Measurements from ENCODE around the gene LAMB1.

The LAMB1 gene

DNA sequence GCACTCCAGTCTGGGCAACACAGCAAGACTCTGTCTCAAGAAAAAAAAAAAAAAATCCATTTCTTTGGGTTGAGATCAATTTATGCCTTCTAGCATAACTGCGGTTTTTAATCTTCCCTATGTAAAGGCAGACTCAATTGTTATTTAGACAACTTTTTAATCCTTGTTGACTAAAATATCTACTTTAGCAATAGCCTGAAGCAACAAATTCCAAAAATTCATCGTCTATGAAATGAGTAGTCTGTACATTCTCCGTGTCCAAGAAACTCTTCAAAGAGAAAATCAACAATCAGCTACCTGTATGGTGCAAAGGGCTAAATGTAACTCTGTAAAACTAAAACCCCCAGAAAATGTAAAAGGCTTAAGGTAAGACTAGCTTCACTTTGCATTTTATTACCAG is 22.8 kb downstream of the LAMB1 start:
- no peak for DNase-seq (ENCODE audit: low read depth, low spot score)
- H3K4me3 ChIP-seq (ENCODE audit: low read length): no peak overlapping the region

DNA sequence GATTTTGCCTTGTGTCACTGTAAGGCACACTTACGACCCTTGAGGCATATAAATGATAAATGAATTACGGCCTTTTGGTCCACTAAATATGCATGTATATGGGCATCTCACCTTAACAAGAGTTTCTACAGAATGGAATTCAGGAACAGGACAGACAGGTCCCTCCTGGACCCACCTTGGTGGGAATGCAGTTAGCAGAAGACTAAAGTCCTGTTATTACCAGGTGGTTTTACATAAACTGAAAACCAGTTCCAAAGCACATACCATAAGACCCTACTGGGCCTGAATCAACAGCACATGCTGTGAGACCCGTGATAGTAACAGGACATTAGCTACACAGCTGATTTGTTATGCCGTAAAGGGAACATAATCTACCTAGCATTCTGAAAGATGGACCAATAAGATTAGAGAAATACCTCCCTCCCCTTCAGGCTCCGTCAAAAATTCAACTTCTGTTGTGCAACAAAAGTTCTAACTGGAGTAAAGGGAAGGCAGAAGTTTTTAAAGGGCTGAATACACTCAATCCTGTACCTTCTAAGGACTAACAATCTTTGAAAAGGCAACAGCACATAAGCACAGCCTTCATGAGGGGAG is 24.0 kb downstream of the LAMB1 start:
- DNase-seq (ENCODE audit: low read depth, low spot score): no peak

DNA sequence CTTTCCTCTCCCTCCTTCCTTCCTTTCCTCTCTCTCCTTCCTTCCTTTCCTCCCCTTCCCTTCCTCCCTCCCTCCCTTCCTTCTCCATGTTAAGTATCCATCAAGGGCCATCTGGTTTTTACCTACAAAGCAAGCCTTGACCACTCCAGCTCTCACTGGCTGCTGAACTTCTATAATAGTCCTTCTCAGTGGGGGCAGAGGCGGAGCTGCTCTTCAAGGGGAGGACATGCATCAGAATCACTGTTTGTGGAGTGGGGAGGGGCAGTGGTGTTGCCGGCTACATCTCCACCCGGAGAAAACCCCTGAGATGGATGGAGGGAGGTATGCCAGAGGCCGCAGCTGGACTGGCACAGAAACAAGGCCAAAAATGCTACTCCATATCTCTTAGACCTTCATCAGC is 25.9 kb downstream of the LAMB1 start:
- no peak for DNase-seq (ENCODE audit: low read depth, low spot score)
- no peak overlapping the region for H3K4me3 ChIP-seq (ENCODE audit: low read length)

More for the DNA sequence above, 24.0 kb downstream of the LAMB1 start:
- no peak overlapping the region for H3K4me3 ChIP-seq (ENCODE audit: low read length)

GRCh38 chr7:107976620-107977019 is 26.3 kb downstream of the LAMB1 start:
- H3K4me3 ChIP-seq (ENCODE audit: low read length): no peak overlapping the region
- DNase-seq (ENCODE audit: low read depth, low spot score): no peak

- DNase-seq (ENCODE audit: low read depth, low spot score): no peak
- no peak overlapping the region for H3K4me3 ChIP-seq (ENCODE audit: low read length)
Measured at GRCh38 chr7:107975394-107976013, 27.5 kb downstream of the LAMB1 start.

- DNase-seq (ENCODE audit: low read depth, low spot score): no peak
Measured at GRCh38 chr7:107973861-107974260, 29.1 kb downstream of the LAMB1 start.

GRCh38 chr7:107972941-107973376 is 30.0 kb downstream of the LAMB1 start:
- no peak for DNase-seq (ENCODE audit: low read depth, low spot score)
- no peak overlapping the region for H3K4me3 ChIP-seq (ENCODE audit: low read length)

More at GRCh38 chr7:107973861-107974260, 29.1 kb downstream of the LAMB1 start:
- H3K4me3 ChIP-seq (ENCODE audit: low read length): no peak overlapping the region

GRCh38 chr7:107972075-107972482 is 30.9 kb downstream of the LAMB1 start:
- no peak for DNase-seq (ENCODE audit: low read depth, low spot score)

DNA sequence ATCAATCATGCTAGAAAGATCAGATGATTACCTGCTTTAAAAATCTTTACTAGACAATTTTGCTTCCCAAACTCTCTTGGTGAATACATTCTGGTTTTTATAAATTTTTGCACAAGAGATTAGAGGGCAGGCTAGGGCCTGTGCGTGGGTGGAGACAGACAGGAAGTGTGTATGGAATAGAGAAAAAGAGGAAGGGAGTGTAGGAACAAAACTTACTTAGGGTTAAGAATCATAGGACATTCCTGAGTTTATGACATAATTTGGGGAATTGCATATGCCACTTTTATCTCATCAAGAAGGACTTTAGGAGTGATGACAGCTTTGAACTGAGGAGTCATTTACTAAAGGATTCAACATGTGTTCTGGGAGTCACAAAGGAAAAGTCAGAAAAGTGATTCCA is 31.3 kb downstream of the LAMB1 start:
- DNase-seq (ENCODE audit: low read depth, low spot score): no peak

More at GRCh38 chr7:107972075-107972482, 30.9 kb downstream of the LAMB1 start:
- H3K4me3 ChIP-seq (ENCODE audit: low read length): no peak overlapping the region

GRCh38 chr7:107971100-107971499 is 31.9 kb downstream of the LAMB1 start:
- no peak for DNase-seq (ENCODE audit: low read depth, low spot score)
- H3K4me3 ChIP-seq (ENCODE audit: low read length): no peak overlapping the region

More for the DNA sequence above, 31.3 kb downstream of the LAMB1 start:
- H3K4me3 ChIP-seq (ENCODE audit: low read length): no peak overlapping the region

GRCh38 chr7:107969856-107970255 is 33.1 kb downstream of the LAMB1 start:
- H3K4me3 ChIP-seq (ENCODE audit: low read length): no peak overlapping the region
- DNase-seq (ENCODE audit: low read depth, low spot score): no peak

GRCh38 chr7:107968449-107968848 is 34.5 kb downstream of the LAMB1 start:
- no peak for DNase-seq (ENCODE audit: low read depth, low spot score)
- no peak overlapping the region for H3K4me3 ChIP-seq (ENCODE audit: low read length)

DNA sequence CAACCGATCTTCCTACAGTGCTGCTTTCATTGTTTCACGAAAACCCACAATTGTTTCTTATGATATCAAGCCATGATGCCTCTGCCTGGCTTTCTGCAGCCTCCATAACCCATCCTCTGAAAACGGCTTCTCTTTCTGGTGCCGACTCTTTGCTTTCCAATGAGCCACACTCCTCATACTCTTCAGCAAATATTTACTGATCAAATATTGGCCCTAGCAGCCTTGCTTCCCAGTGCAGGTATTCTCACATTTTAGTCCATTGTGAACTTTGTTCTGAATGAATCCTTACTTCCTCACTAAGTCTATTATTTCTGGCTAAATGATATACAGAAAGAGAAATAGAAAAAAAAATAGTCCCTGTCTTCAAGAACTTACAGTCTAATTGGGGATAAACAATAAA is 35.5 kb downstream of the LAMB1 start:
- no peak for DNase-seq (ENCODE audit: low read depth, low spot score)
- H3K4me3 ChIP-seq (ENCODE audit: low read length): no peak overlapping the region

DNA sequence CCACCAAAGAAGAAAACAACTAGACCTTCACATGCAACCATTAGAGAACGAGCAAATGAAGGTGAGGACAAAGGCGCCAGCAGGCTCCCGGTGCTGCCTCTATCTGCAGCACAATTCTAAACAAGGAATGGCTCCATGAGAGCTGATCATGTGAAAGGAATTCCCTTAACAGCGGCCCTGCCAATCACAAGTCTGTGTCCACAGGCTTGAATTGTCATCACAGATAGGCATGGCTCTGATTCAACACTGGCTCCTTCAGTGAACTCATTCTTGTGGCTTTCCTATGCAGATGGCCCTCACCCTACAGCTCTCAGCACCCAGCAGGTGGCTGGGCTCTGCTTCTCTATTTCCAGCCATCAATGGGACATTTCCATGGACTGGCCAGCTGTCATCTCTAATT is 36.2 kb downstream of the LAMB1 start:
- H3K4me3 ChIP-seq (ENCODE audit: low read length): no peak overlapping the region
- DNase-seq (ENCODE audit: low read depth, low spot score): no peak

DNA sequence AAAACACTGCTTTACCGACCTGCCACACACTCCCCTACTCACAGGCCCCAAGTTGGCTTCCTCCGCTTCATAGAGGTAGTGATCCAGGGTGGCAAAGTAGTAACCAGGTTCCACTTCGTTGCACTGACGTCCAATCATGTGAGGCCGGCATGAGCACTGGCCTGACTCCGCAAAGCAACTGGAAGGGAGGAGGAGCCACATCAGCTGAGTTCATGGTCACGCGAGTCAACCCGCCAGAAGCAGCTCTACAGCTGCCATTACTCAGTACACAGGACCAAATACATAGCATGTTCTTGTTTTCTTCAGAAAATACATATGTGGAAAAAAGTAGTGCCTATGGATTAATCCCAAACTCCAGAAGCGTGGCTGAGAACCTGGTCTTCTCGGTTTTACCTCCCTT is 38.5 kb downstream of the LAMB1 start:
- DNase-seq (ENCODE audit: low read depth, low spot score): no peak
- no peak overlapping the region for H3K4me3 ChIP-seq (ENCODE audit: low read length)

DNA sequence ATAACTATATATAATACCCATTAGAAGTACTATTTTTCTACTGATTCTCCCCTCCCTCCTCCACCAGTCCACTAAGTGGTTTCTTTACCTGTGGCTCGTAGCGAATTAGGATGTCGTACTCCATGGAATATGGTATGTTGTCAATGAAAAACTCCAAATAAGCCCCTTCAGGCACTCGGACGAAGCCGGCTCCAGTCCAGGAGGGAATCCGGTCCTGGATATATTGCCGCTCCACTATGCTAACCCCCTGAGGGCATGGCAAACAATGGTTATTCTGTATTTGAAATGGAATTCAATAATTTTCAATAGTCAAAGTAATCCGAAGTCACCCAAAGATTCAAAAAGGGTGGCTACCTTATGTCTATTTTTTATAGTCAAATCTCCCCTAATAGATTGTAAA is 40.1 kb downstream of the LAMB1 start:
- no peak for DNase-seq (ENCODE audit: low read depth, low spot score)
- H3K4me3 ChIP-seq (ENCODE audit: low read length): no peak overlapping the region

GRCh38 chr7:107961405-107961804 is 41.6 kb downstream of the LAMB1 start:
- no peak for DNase-seq (ENCODE audit: low read depth, low spot score)

DNA sequence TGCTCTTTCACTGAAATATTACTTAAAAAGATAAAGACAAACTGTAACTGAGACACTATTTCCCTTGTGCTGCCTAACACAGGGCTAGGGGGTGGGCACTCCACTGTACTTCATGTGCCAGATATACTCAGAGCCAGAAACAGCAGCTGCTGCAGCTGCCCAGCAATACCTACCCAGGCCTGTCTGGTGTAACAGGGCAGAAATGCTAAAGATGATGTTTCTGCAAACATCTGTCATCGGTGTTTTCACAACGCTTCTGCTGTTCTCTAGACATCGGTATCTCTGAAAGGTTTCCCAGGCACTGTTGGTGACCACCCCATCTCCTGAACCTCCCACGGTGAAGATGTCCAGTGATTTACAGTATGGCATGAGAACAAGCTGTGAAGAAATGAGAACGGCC is 42.7 kb downstream of the LAMB1 start:
- DNase-seq (ENCODE audit: low read depth, low spot score): no peak
- H3K4me3 ChIP-seq (ENCODE audit: low read length): no peak overlapping the region

More at GRCh38 chr7:107961405-107961804, 41.6 kb downstream of the LAMB1 start:
- no peak overlapping the region for H3K4me3 ChIP-seq (ENCODE audit: low read length)

- no peak for DNase-seq (ENCODE audit: low read depth, low spot score)
- no peak overlapping the region for H3K4me3 ChIP-seq (ENCODE audit: low read length)
Measured at GRCh38 chr7:107959527-107959898, 43.4 kb downstream of the LAMB1 start.

GRCh38 chr7:107958764-107959526 is 44.0 kb downstream of the LAMB1 start:
- no peak for DNase-seq (ENCODE audit: low read depth, low spot score)

More at GRCh38 chr7:107958764-107959526, 44.0 kb downstream of the LAMB1 start:
- H3K4me3 ChIP-seq (ENCODE audit: low read length): no peak overlapping the region
